ENCODE results near the gene HOXB5.

- no peak for TF ChIP-seq CTCF (IDR thresholded peaks at IDR 0.05)
- TF ChIP-seq ZFX (IDR thresholded peaks at IDR 0.05; ENCODE audit: borderline replicate concordance) = no peak
Measured at GRCh38 chr17:48567646-48568354, 25.8 kb downstream of the HOXB5 start.
